GM19324 (cell line): ENCODE measurements around the gene ADAMTS15.

ENCODE experiments used
- ATAC-seq: cut with Tn5 transposase; IDR thresholded peaks from one replicate; pipeline ENCODE4 v1.9.1; 2021; ENCODE audit warnings: mild to moderate bottlenecking, moderate library complexity; ENCODE audit not compliant: unreplicated experiment, low FRiP score

Gene ADAMTS15

DNA sequence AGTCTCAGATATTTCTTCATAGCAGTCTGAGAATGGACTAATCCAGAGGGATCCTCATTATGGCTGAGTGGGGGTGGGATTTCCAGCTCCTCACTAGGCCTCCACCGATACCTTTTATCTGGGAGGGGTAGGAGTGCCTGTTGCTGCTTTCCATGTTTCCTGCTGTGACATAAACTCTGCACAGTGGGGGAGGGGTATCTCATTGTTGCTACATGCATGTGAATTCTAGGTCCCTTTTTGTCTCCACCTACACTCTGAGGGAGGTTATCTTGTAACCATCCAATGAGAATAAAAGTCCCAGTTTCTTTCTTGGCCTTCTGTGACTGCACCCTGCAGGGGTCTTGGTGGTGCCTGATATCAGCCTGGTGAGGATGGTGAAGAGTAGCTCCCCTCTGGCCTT, 60.5 kb downstream of the ADAMTS15 start:
- ATAC-seq: no peak

DNA sequence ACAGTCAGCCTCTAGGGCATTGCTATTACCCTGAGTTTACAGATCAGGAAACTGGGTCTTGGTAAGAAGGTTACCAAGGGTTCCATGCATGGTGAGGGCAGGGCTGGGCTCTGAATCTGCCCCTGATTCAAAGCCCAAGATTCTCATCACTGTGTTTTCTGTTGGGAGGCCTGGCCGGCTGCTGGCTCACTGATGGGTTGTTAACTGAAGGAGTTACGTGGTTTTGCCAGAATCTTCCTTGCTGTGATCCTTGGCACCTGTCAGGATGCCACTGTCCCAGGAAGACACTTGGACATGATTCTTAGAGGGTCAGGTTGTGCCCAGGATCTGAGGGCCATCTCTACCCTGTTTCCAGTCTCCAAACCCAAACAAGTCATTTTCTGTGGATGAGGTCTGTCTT, 61.5 kb downstream of the ADAMTS15 start:
- no peak for ATAC-seq

DNA sequence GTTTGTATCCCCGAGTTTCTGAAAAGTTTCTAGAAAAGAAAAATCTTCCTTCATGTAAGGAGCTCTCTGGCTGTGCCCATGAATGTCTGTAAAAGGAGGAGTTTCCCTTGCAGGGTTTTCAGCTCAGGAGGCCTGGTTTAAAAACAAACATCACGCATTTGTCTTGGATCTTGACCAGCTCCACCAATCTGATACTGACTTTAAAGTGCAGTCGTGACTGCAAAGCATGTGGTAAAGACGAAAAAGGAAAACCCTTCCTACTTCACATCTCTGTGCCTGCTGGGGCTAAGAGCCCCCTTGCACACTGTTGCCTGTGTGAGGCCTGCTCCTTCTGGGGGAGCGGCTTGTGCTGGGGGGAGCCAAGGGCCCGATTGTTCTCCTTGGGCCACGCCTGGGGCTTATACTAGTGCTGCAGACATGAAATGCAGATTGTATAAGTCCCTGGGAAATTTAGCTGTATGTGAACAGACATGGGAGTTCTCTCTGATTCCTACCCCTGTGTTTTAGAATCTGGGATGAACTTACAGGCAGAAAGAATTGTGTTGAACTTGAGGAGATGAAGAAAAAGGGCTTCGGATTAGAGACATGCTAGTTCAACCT, 62.1 kb downstream of the ADAMTS15 start:
- ATAC-seq: no peak

DNA sequence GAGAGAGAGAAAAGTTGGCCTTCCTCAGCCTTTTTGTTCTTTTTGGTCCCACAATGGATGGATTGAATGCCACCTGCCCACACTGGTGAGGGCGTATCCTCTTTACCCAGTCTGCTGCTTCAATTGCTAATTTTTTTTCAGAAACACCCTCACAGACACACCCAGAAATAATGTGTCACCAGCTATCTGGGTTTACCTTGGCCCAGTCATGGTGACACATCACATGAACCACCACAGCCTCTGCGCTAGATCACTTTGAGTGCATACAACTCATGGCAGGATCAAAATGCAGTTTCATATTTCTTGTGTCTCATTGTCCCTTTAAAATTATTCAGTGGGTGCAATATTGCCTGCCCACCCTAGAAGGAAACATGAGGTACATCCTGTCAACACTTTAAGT, 63.3 kb downstream of the ADAMTS15 start:
- no peak for ATAC-seq

DNA sequence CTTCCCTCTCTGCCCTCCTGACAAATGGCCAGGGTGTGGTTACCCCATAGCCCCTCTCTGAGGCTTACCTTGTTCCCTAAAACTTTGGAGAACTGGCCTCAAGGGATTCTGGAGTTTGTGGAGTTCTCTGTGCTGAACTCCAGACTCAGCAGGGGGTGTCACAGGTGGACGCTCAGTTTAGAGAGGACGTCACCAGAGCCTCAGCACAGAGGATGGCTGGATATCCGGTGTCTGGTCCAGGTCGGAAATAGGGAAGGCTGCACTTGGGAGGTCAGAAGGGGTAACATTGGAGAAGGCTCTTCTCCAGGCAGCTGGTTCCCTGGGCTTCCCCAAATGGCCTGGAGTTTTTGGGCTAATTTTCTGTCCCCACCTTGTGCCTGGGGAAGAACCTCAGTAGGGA, 64.2 kb downstream of the ADAMTS15 start:
- no peak for ATAC-seq

DNA sequence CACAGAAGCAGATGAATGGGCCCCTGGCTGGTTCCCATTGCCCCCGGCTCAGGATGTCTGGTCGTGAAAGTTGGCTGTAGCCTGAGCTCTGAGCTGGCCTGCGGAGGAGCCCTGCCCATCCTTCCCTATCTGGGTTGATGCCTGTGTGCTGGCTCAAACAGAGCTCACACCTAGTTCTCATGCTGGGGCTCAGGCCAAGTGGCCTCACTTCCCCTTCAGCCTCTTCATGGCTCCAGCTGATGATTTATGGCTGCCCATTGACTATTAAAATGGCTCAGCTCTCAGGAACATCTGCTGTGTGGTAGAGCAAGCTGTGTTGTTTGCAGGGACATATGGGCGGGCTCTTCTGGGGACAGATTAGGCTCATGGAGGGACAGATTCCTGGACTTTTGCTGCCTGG, 64.7 kb downstream of the ADAMTS15 start:
- no peak for ATAC-seq

DNA sequence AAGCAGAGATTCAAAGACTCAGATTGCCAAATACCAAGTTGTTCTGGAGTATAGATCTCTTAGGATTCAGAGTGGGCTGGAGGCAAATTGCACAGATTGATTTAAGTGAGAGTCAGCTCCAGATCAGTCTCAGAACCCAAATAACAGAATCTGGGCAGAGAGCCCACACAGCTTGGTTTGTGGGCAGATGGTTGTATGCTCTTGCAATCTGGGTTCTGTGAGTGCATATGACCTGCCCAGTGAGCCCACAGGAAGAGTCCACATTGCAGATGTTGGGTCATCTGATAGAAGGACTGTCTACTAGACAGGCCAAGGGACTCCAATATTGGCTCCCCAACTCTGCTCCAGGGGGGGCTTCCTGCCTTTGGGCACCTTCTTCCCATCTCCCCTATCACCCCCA, 65.9 kb downstream of the ADAMTS15 start:
- ATAC-seq: no peak

DNA sequence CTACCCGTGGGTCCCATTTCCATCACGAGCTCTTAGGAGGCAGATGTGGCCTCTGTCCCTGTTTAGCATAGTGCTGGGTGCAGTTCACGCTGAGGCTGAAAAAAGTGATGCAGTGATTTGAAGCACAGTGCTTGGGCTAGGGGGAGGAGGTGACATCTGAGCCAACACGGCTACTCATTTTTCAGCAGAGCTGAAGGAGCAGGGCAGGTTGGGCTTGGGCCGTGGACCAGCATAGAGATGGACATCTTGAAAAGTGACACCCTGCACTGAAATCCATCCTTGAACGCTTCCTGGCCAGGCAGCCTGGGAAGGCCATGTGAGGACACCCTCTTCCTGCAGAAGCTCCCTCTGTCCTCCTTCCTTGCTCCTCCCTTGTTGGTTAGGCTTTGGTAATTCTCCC, 66.4 kb downstream of the ADAMTS15 start:
- ATAC-seq: no peak

DNA sequence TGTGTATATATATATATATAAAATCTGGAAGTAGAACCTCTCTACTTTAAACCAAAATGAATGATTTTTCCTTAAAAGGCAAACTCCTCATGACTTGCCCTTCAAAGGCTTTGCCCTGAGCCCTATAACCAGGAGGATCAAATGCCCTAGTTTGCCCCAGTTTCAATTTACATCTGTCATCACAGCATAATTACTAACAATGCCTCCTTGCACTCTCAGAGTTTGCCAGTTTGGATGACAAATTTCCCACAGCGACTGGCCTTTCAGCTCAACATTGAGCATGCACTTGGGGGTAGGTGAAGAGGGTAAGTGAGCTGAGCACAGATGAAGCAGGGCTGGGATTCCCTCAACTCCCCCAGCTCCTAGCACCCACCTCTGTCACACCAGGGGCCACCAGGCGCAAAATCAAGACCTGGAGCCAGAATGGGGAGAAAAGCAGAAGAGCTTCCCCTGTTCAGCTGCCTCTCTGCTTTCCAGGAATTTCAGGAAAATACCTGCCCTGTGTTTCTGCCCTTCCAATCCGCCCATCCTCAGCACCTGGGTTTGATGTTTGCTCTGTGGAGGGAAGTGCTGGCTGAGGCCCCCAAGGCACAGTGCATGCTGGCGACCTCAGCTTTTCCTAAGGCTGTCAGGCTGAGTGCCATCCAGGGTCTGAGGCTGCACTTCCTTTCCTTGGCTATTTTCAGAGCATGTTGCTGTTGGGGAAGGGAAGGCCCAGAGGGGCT, 67.5 kb downstream of the ADAMTS15 start:
- no peak for ATAC-seq

DNA sequence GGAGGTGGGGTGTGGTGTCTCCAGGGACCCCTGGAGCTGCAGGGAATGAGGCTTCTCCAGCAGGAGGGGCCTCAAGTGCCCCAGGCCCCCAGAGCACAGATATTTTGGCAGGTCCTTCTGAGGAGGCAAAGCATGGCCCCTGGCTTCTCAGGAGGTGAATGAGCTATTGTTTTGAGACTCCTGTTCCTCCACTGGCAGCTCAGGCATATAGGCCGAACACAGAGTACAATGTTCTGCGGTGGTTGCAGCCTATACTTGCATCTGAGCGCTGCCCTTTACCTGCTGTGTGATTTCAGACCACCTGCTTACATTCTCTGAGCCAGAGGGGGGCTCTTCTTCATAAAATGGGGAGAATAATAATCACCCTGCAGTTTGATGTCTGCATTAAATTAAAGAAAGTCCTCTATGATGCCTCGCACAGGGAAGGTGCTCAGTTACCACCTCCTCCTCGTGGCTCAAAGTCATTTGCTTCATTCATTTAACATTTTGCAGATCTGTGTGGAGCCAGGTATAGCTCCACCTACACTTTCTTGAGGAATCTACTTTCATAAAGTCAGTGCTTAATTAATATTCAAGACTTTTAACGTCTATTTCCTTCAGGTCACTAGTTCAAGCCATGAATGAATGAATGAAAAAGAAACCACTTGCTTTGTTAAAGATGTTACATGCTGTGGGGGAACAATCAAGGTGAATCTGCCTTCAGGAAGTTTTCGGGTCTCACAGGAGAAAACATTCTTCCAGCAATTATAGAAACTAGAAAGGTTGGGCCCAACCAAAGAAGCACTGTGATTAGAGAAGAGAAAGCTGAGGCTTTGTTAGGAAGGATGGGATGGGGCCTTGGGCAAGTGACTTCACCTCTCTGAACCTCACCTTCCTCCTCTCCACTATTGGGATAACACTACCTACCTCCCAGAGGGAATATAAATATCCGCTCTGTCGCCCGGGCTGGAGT, 68.4 kb downstream of the ADAMTS15 start:
- no peak for ATAC-seq

DNA sequence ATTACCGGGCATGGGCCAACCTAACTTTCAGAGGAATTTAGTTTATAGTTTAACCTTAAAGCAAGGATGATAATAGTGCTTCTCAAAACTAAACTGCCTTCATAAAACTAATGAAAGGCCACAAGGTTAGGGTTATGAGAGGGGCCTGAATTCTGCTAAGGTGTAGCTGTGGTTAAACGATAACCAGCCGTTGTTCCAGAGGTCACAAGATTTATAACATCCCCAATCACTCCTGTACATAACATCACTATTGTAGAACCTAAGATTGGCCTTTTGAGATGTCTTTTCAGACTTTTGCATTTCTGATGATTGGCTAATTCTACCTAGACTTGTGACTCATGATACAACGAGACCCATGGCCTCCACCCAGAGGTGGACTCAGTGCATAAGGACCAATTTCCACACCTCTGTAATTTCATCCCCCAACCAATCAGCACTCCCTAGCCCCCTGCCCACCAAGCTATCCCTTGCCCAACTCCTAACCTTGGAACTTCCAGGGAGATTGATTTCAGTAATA, 69.8 kb downstream of the ADAMTS15 start:
- ATAC-seq: no peak

DNA sequence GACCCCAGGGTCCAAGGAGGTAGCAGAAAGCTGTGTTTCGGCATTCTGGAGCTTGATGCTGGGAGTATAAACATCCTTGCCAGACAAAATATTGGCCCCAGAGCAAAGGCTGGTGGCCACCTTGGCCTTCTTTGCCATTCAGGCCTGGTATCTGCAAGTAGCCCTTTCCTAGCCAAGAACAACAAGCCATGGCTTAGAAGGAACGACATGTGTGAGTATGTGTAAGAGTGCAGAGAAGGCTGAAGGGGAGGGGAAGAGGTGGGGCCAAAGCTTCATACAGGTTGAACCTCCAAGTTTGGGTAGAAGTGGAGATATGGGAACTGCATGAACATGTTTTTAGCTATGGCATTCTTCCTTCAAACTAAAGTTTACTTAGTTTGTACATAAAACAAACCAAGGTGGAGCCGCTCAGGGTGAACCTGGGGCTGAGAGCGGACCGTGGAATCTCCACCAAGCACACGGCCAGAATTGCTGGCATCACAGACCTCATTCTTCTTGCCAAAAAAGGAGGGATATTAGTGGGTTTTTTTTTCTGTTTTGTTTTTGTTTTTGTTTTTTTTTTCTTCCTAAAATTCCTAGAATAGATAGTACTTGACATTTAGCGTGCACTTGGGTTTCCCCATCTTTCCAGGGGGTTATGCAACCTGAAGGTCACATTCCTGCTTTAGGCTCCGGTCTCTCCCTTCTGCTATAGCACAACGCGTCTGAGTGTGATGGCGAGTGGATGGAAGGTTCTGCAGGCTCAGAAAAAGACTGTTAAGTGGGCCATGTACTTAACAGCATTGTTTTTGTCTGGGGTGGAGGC, 70.9 kb downstream of the ADAMTS15 start:
- no peak for ATAC-seq

DNA sequence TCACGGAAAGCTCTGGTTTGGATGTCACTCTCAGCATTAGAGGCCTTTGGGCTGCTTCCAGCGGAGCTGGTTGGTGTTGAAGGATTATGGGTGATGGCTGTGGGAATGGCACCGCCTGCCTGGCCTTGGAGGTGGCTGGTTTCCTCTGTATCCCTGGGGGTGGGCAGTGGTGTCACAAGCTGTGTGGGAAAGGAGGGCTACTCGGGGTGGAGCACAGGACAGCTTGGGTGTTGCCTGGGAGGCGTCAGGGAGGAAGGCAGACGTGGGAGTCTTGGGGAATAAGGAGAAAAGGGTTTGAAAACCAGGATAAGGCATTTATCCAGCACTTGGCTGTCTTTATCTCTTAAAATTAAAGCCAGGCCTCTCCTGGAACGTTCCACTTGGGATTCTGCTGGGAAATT, 71.8 kb downstream of the ADAMTS15 start:
- no peak for ATAC-seq

DNA sequence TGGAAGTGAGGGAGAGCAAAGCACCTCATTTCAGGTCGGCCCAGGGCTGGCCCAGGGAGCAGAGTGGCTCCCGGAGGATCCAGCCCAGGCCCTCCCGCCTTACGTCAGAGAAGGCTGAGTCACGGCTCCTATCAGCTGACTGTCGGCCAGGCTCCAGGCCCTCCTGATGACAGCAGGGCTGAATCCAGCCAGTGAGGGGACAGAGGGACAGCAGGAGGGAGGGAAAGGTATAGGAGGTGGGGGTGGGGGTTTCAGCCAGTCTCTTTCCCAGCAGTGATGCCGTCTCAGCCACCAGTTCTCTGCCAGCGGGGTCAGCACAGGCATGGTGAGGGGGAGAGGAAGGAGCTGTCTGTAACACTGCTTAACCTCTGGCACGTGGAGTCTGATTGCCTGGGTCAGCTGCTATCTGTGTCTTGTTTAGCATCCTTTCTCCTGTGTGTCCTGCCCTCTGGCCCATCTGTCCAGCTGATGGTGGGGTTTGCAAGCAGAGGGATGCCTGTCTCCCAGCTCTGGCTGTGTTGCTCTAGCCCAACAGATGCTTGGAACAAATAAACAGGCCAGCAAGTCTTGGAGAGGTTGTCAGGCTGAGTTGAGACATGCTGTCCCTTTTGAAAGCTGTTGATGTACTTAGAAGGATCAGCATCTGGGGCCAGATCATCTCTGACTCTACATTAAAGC, 74.0 kb downstream of the ADAMTS15 start:
- ATAC-seq: no peak

DNA sequence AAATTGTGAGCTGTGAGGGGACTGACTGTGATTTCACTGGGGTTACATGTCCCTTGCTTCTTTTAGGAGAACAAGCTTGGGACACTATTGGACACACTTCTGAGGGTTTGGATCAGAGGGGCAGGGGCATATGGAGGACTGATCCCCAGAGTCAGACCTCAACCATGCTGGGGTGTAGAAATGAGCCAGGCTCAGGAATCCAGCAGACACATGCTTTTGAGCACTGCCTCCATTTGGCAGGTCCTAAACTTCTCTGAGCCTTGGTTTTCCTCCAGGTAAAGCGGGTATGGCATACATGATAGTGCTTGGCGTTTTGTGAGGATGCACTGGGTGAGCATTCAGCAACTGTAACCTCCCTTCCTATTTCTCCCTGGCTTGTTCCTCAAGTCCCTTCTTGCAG, 74.7 kb downstream of the ADAMTS15 start:
- ATAC-seq: no peak

DNA sequence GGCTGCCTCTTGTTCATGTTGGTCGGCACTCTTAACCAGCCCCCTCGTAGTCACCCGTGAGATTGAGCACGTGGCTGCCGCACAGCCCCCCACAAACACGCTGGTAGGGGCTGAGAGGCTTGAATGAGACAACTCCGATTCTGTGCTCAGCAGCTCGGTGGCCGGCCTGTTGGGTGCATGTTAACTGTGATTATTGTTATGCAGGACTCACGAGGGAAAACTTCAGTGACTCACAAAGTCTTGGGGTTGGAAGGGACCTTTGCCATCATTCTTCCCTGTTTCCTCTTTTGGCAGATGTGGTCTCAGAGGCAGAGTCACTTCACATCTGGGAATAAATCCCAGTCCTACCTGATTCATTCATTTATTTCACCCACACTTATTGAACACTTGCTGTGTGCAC, 75.2 kb downstream of the ADAMTS15 start:
- no peak for ATAC-seq

DNA sequence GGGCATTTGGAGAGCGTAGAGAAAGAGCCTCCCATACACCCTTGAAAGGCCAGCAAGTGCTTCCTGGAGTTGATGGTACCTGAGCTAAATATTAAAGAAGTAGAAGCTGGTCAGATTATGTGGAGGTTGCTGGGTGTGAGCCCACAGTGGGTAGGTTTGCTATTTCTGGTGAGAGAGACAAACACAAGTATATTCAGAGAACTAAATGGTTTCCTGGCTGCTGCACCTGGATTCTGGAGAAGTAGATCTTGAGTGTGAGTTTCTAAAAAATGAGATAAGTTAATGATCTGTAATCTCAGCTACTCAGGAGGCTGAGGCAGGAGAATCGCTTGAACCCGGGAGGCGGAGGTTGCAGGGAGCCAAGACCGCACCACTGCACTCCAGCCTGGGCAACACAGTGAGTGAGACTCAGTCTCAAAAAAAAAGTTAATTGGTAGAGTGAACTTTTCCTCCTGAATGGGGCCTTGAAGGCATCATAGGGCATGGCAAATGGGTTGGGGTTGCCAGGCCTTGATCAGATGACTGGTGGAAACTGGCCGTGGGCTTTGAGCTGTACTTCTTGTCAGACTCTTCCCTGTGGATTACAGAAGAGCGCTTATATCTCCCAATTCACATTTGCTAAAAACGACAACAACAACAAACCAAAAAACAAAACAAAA, 75.8 kb downstream of the ADAMTS15 start:
- ATAC-seq: no peak

DNA sequence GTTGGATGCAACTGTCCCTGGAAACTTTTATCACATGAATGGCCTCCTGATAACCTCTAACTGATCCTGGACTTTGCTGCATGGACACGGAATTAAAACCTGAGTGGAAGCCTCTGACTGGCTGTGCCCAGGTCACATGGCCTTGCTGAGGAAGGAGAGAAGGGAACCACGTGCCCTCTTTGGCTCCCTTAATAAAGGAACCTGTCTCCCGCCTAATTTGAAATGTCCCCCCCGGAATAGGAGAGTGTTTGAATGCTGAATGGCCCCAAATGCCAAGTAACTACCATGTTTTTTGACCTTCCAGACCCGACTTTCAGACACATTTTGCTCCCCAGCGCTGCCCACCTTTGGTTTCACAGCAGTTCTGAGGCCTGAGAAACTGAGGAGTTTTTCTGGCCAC, 76.9 kb downstream of the ADAMTS15 start:
- no peak for ATAC-seq
